ENCODE results near the gene HCFC1R1.
A peak's percentile ranks its signal among the peaks of the same experiment; 100 is the strongest.
"Not testable (repeated sequence)": the region's sequence is repeated elsewhere in the genome, so short reads cannot be mapped to it uniquely, and the experiment has no call there.

Gene HCFC1R1

GRCh38 chr16:3057181-3058138, 33.7 kb upstream of the HCFC1R1 start:
- no peak for DNase-seq (ENCODE audit: low spot score)
- FAIRE-seq, result no peak

- FAIRE-seq, result no peak
Observed at GRCh38 chr16:3056336-3057180, 32.8 kb upstream of the HCFC1R1 start.

GRCh38 chr16:3055734-3056115, 32.0 kb upstream of the HCFC1R1 start:
- not testable (repeated sequence) for DNase-seq (ENCODE audit: low spot score); FAIRE-seq

More at GRCh38 chr16:3056336-3057180, 32.8 kb upstream of the HCFC1R1 start:
- no peak for DNase-seq (ENCODE audit: low spot score)

- no peak for FAIRE-seq
- no peak for DNase-seq (ENCODE audit: low spot score)
Observed at GRCh38 chr16:3054965-3055733, 31.4 kb upstream of the HCFC1R1 start.

GRCh38 chr16:3053330-3053710, 29.6 kb upstream of the HCFC1R1 start:
- FAIRE-seq, result peak; percentile 82
- DNase-seq (ENCODE audit: low spot score), result not testable (repeated sequence)

GRCh38 chr16:3052571-3053329, 29.0 kb upstream of the HCFC1R1 start:
- peak; percentile 81 for FAIRE-seq
- not testable (repeated sequence) for DNase-seq (ENCODE audit: low spot score)

- DNase-seq (ENCODE audit: low spot score) (no peak), FAIRE-seq (no peak)
Observed at GRCh38 chr16:3051494-3051893, 27.8 kb upstream of the HCFC1R1 start.

- FAIRE-seq (no peak), DNase-seq (ENCODE audit: low spot score) (no peak)
Observed at GRCh38 chr16:3051009-3051408, 27.3 kb upstream of the HCFC1R1 start.

GRCh38 chr16:3050487-3050886, 26.7 kb upstream of the HCFC1R1 start:
- no peak for DNase-seq (ENCODE audit: low spot score)
- no peak for FAIRE-seq

GRCh38 chr16:3049921-3050481, 26.3 kb upstream of the HCFC1R1 start:
- DNase-seq (ENCODE audit: low spot score), result no peak
- no peak for FAIRE-seq

- FAIRE-seq, result no peak
- no peak for DNase-seq (ENCODE audit: low spot score)
Observed at GRCh38 chr16:3047387-3047720, 23.6 kb upstream of the HCFC1R1 start.

GRCh38 chr16:3046641-3047386, 23.1 kb upstream of the HCFC1R1 start:
- DNase-seq (ENCODE audit: low spot score) (no peak), FAIRE-seq (no peak)

GRCh38 chr16:3045758-3046640, 22.3 kb upstream of the HCFC1R1 start, which contains the start of gene MMP25:
Gene MMP25 (plus strand): TSS chr16:3046561. CDS start chr16:3046918, 357 bp downstream.
- peak; percentile 65 for DNase-seq (ENCODE audit: low spot score)
- no peak for FAIRE-seq

GRCh38 chr16:3044708-3045107, 21.0 kb upstream of the HCFC1R1 start:
- DNase-seq (ENCODE audit: low spot score) (no peak), FAIRE-seq (no peak)

- no peak for FAIRE-seq
- no peak for DNase-seq (ENCODE audit: low spot score)
Observed at GRCh38 chr16:3042376-3042775, 18.6 kb upstream of the HCFC1R1 start.

GRCh38 chr16:3038896-3039295, 15.2 kb upstream of the HCFC1R1 start:
- DNase-seq (ENCODE audit: low spot score) (no peak), FAIRE-seq (no peak)

- peak; percentile 37 for FAIRE-seq
- DNase-seq (ENCODE audit: low spot score), result no peak
Observed at GRCh38 chr16:3038256-3038655, 14.5 kb upstream of the HCFC1R1 start.

- no peak for FAIRE-seq
Observed at GRCh38 chr16:3036726-3037315, 13.1 kb upstream of the HCFC1R1 start, which contains the start of gene BICDL2. Gene BICDL2 (minus strand): TSS chr16:3036944. CDS start chr16:3035496, 1,448 bp downstream.

More at GRCh38 chr16:3036726-3037315, 13.1 kb upstream of the HCFC1R1 start, which contains the start of gene BICDL2:
- no peak for DNase-seq (ENCODE audit: low spot score)
